ENCODE data around the gene ARX.

Gene ARX

GRCh38 chrX:25049357-25049756 lies 33.6 kb upstream of the ARX start:
- H2AFZ ChIP-seq (ENCODE audit: low read depth), result peak overlapping the region; percentile 59
- H3K27ac ChIP-seq, result no peak overlapping the region
- H4K20me1 ChIP-seq (ENCODE audit: insufficient read depth), result no peaks in the 10 kb centered on the region
- TF ChIP-seq CTCF (conservative IDR thresholded peaks at IDR 0.05; ENCODE audit: low read depth, low read length), result no peak
- no peaks in the 10 kb centered on the region for H3K79me2 ChIP-seq (ENCODE audit: insufficient read depth, low read depth)
- peak overlapping the region; percentile 57 for H3K4me2 ChIP-seq
- no peaks in the 10 kb centered on the region for H3K36me3 ChIP-seq (ENCODE audit: insufficient read depth)
- no peak overlapping the region for H3K9ac ChIP-seq
- H3K4me1 ChIP-seq (ENCODE audit: low read depth, poor library complexity, severe bottlenecking), result peaks cover 13% of the 10 kb centered on the region
- no peaks in the 10 kb centered on the region for H3K27me3 ChIP-seq (ENCODE audit: insufficient read depth, low read depth)
- H3K4me3 ChIP-seq (IDR thresholded peaks at IDR 0.05; ENCODE audit: insufficient read depth, low read depth, low read length), result no peak overlapping the region

- H3K9ac ChIP-seq, result no peak overlapping the region
- no peak overlapping the region for H3K4me2 ChIP-seq
These were observed 32.4 kb upstream of the ARX start for GRCh38 chrX:25048178-25048577.

GRCh38 chrX:25043192-25043591 lies 27.4 kb upstream of the ARX start:
- Histone ChIP-seq H3K4me3 (IDR thresholded peaks at IDR 0.05; ENCODE audit: insufficient read depth, low read depth, low read length) (no peak overlapping the region), H3K79me2 (ENCODE audit: insufficient read depth, low read depth) (no peaks in the 10 kb centered on the region)

More at GRCh38 chrX:25048178-25048577, 32.4 kb upstream of the ARX start:
- H2AFZ ChIP-seq (ENCODE audit: low read depth), result no peak overlapping the region
- TF ChIP-seq CTCF (conservative IDR thresholded peaks at IDR 0.05; ENCODE audit: low read depth, low read length), result no peak
- no peaks in the 10 kb centered on the region for H3K79me2 ChIP-seq (ENCODE audit: insufficient read depth, low read depth)
- H4K20me1 ChIP-seq (ENCODE audit: insufficient read depth), result no peaks in the 10 kb centered on the region
- no peaks in the 10 kb centered on the region for H3K27me3 ChIP-seq (ENCODE audit: insufficient read depth, low read depth)
- H3K36me3 ChIP-seq (ENCODE audit: insufficient read depth), result no peaks in the 10 kb centered on the region
- H3K4me3 ChIP-seq (IDR thresholded peaks at IDR 0.05; ENCODE audit: insufficient read depth, low read depth, low read length), result no peak overlapping the region
- no peak overlapping the region for H3K27ac ChIP-seq
- peaks cover 13% of the 10 kb centered on the region for H3K4me1 ChIP-seq (ENCODE audit: low read depth, poor library complexity, severe bottlenecking)

DNA sequence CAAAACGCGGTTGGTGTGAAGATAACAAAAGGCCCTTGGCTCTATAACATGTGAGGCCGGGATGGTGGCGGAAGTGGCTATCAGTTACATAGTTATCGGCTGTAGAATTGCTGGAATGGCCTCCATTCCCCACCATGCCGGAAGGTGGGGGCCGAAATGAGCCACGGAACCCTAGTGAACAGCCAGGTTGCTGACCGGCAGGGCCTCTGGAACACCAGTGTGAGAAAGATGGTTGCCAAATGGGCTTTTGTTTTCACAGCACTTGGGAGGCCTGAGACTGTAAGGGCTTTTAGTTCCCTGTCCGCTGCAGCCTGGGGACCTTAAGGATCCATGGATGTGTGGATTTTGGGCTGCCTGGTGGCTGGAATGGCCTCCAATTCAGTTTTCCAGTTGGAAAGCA lies 23.3 kb upstream of the ARX start:
- Histone ChIP-seq H3K4me2 (no peak overlapping the region), H3K4me1 (ENCODE audit: low read depth, poor library complexity, severe bottlenecking) (no peaks in the 10 kb centered on the region), H3K36me3 (ENCODE audit: insufficient read depth) (no peaks in the 10 kb centered on the region), H3K9ac (no peak overlapping the region), H3K79me2 (ENCODE audit: insufficient read depth, low read depth) (no peaks in the 10 kb centered on the region), H4K20me1 (ENCODE audit: insufficient read depth) (no peaks in the 10 kb centered on the region), H3K27me3 (ENCODE audit: insufficient read depth, low read depth) (no peaks in the 10 kb centered on the region), H3K4me3 (IDR thresholded peaks at IDR 0.05; ENCODE audit: insufficient read depth, low read depth, low read length) (no peak overlapping the region), H2AFZ (ENCODE audit: low read depth) (no peak overlapping the region), H3K27ac (no peak overlapping the region)
- TF ChIP-seq CTCF (conservative IDR thresholded peaks at IDR 0.05; ENCODE audit: low read depth, low read length), result no peak

More at GRCh38 chrX:25043192-25043591, 27.4 kb upstream of the ARX start:
- no peaks in the 10 kb centered on the region for H3K36me3 ChIP-seq (ENCODE audit: insufficient read depth)
- H3K27ac ChIP-seq, result no peak overlapping the region
- no peak overlapping the region for H2AFZ ChIP-seq (ENCODE audit: low read depth)
- TF ChIP-seq CTCF (conservative IDR thresholded peaks at IDR 0.05; ENCODE audit: low read depth, low read length), result no peak
- H3K4me1 ChIP-seq (ENCODE audit: low read depth, poor library complexity, severe bottlenecking), result no peaks in the 10 kb centered on the region
- no peak overlapping the region for H3K9ac ChIP-seq
- no peak overlapping the region for H3K4me2 ChIP-seq
- H4K20me1 ChIP-seq (ENCODE audit: insufficient read depth), result no peaks in the 10 kb centered on the region
- no peaks in the 10 kb centered on the region for H3K27me3 ChIP-seq (ENCODE audit: insufficient read depth, low read depth)

All from KMS-11 (cell line).